GM19324 (cell line): Measurements from ENCODE around the gene C19orf53.
A peak's percentile ranks its signal among the peaks of the same experiment; 100 is the strongest.

ENCODE experiments used
- ATAC-seq: cut with Tn5 transposase; IDR thresholded peaks from one replicate; pipeline ENCODE4 v1.9.1; 2021; ENCODE audit warnings: mild to moderate bottlenecking, moderate library complexity; ENCODE audit not compliant: unreplicated experiment, low FRiP score

Gene C19orf53

DNA sequence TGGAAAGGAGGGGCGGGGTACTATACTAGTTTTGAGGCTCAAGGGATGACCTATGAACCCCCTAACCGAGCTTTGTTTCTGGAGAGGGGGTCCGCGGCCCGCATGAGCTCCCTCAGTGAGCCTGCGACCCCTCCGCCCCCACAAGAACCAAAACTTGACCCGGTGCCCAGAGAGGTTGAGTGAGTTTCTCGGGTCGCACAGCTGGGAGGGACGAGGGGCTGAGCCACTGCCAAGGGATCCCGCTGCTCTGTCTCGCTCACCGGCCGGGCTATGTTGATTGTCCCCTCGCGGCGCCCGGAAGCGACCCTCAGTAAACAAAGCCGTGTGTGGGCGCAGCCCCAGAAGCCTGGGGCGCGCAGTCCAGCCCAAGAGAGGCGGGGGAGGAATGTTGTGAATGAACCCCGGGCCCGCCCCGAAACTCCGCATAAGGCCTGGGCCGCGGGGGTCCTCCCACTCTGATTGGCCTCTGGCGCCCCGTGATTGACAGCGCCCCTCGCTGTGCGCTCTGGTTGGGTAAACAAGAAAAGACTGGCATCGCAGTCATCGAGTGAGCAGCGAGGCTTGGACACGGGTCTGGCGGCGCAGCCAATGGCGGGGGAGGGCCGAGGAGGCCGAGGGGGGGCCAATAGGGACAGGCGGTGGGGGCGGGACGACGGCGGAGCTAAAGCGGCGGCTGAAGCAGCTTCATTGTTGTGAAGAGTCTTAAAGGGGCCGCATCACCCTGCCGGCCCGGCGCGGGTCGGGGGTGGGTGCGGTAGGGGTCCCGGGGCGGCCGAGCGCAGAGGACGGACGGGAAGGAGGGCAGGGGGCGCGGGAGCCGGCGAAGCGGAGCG lies 20.7 kb downstream of the C19orf53 start, which contains the start of gene ZSWIM4:
Gene ZSWIM4 (plus strand): TSS at position 687 of the 833 bp plus-strand sequence. CDS start 206 bp downstream, outside the sequence.
- ATAC-seq = peak; percentile 97

DNA sequence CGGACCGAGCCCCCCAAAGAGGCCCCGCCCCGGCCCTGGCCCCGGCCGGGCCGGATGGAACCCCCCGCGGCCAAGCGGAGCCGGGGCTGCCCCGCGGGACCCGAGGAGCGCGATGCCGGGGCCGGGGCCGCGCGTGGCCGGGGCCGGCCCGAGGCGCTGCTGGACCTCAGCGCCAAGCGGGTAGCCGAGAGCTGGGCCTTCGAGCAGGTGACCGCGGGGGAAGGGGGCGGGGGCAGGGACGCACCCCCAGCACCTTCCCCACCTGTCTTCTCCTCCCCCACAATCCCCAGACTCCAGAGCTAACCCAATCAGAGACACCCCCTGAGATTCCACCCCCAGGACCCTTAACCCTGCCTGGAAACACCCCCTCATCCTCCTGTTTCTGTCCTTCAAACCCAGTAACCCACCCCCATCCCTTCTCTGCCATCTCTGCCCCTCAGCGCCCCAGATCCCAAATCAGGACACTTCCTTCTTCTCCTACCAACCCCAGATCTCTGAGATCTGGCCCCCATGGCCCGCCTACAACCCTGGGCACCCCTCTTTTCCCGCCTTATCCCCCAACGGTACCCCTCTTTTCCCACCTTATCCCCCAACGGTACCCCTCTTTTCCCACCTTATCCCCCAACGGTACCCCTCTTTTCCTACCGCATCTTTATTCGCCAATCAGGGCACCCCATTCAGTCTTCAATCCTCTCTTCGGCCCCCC lies 21.5 kb downstream of the C19orf53 start:
- no peak for ATAC-seq

DNA sequence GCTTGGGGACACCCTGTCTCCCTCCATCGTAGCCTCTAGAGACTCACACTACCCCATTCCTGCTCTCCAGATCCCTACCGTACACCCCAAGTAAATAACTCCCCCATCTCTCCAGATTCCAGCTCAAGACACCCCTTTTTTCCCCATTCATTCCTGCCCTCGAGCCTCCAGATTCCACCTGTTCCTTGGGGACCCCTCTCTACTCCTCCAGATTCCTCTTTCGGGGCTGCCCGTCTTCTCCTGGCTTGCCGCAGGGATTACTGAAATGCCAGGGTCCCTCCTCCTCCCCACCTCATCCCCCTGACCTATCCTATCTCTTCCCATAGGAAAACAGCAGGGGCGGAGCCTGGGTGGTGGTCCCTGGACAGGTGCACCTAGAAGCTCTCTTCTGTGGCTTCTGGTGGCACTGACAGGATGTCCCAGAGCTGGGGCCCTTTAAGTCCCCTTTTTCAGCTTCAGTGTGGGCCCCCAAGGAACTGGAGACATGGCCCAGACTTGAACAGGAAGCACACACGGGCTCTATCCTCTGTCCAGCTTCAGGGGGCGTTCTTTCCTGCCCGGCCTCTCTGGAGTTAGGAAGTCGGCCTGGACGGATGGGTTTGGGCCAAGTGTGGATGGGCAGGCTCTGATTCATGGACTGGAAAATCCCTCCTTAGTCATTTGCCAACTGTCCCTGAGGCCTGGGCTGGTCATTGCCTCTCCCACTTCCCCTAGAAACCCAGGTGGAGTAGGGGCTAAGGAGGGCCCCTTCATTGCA lies 22.2 kb downstream of the C19orf53 start:
- no peak for ATAC-seq

DNA sequence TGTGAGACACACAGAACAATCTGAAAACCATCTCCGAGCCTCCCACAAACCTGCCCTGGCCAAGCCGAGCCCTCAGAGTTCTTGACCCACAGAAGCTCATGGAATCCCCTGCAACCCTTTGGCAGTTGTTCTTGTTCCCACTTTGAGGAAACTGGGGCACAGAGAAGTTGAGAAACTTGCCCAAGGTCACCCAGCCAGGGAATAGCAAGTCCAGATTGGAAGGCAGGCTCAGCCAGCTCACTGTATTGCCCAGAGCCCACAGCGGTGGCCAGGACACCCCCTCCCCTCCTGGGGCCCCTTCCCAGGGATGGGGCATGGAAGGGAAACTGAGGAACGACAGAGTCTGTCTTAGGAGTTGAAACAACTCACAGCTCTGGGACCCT lies 22.8 kb downstream of the C19orf53 start:
- ATAC-seq = no peak

DNA sequence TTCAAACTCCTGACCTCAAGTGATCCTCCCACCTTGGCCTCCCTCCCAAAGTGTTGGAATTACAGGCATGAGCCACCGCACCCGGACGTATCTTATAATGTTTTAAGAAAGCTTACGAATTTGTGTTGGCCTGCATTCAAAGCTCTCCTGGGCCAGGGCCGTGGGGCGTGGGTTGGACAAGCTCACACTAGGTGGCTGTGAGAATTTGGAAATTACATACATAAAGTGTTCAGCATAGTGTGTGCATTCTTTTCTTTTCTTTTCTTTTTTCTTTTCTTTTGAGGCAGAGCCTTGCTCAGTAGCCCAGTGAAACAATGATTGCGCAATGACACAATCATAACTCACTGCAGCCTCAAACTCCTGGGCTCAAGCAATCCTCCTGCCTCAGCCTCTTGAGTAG lies 23.6 kb downstream of the C19orf53 start:
- no peak for ATAC-seq

DNA sequence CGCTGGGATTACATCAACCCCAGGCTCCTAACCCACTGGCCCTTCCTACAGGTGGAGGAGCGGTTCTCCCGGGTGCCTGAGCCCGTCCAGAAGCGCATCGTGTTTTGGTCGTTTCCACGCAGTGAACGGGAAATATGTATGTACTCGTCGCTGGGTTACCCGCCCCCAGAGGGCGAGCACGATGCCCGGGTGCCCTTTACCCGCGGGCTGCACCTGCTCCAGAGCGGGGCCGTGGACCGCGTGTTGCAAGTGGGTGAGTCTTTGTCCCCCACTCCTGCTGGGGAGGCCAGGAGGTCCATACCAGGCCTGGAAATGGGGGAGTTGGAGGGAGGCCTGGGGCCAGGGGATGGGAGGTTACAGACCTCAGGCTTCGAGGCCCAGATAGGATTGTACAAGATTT lies 25.4 kb downstream of the C19orf53 start:
- no peak for ATAC-seq

DNA sequence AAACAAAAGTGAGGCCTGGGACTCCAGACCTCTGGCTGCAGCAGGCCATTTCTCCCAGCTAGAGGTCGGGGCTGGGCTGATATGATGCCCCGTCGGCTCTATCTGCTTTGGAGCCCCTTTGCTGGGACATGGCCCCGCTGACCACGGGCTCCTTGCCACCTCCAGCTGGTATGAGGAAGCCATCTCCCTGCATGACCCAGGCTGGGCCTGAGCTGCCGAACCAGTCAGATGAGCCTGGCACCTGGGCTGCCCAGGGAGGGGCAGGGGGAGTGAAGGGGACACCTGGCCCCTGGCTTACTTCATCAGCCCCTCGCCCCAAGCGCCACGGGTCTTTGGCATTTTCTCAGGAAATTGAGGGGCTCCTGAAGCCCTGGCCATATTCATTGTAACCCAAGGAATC lies 28.8 kb downstream of the C19orf53 start:
- no peak for ATAC-seq

DNA sequence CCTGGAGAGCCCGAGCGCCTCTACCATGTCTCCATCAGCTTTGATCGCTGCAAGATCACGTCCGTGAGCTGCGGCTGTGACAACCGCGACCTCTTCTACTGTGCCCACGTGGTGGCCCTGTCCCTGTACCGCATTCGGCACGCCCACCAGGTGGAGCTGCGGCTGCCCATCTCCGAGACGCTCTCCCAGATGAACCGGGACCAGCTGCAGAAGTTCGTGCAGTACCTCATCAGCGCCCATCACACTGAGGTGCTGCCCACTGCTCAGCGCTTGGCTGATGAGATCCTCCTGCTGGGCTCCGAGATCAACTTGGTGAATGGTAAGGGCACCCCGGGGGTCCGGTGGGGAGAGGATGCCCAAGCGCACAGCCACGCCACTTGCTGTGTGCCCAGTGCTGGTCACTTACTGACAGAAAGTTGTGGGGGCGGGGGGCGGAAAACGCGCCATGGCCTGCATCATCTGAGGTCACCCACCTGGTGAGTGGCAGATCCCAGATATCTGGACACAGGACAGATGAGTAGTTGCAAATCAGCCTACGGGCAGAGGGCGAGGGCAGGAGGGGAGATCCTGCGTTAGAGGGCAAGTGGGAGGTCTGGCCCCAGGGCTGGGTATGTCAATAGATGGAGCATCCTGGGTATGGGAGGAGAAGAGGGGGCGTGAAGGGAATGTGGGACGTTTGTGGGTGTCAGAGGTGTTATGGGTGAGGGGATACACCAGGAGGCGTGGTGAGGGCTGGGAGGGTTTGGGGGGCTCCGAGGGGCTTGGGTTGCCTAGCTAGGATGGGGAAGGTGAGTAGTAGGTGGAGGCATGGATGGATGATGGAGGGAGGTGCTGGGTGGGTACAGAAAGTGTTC lies 30.8 kb downstream of the C19orf53 start:
- no peak for ATAC-seq

DNA sequence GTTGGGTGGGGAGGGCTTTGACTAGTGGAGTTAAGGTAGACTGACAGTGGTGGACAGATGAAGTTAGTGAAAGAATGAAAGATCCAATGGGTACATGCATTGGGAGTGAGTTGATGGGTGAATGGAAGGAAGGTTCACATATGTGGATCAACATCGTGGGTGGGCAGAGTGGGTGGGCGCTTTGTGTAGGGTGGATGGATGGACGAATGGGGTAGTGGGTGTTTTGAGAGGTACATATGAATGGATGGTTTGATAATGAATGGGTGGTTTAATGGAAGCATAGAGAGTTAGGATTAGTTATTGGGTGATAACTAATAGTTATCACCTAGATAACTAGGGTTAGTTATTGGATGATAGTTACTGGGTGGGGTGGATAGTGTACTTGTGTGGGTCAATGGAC lies 32.5 kb downstream of the C19orf53 start:
- ATAC-seq = no peak

DNA sequence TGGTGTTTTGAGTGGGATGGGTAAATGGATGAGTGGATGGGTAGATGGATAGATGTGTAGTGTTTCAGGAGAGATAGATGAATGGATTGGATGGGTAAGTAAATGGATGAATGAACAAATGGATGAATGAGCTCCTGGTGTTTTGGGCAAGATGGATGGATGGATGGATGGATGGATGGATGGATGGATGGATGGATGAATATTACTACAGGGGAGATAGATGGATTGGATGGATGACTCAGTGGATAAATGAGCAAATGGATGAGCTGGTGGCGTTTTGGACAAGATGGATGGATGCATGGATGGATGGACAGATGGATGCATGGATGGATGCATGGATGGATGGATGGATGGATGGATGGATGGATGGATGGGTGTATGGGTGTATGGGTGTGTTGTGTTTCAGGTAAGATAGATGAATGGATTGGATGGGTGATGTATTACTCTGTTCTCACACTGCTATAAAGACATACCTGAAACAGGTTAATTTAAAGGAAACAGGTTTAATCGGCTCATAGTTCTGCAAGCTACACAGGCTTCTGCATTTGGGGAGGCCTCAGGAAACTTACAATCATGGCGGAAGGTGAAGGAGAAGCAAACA lies 33.3 kb downstream of the C19orf53 start:
- no peak for ATAC-seq

DNA sequence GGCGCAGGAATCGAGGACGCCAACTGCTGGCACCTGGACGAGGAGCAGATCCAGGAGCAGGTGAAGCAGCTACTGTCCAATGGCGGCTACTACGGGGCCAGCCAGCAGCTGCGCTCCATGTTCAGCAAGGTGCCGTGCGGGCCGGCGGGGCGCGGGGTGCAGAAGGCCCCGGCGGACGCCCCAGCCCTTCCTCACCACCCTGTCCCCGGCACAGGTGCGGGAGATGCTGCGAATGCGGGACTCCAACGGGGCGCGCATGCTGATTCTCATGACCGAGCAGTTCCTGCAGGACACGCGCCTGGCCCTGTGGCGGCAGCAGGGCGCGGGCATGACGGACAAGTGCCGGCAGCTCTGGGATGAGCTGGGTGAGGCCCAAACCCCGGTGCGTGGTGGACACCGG lies 34.6 kb downstream of the C19orf53 start:
- ATAC-seq = no peak

DNA sequence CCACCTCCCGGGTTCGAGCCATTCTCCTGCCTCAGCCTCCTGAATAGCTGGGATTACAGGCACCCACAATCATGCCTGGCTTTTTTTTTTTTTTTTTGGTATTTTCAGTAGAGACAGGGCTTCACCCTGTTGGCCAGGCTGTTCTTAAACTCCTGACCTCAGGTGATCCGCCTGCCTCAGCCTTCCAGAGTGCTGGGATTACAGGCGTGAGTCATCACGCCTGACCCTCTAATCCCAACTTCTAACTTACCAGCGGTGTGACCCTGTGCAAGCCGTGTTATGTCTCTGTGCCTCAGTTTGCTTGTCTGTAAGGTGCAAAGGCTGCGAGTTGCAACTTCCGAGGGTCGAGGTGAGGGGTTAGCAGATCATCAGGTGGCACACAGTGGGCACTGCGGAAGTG lies 38.3 kb downstream of the C19orf53 start:
- no peak for ATAC-seq

DNA sequence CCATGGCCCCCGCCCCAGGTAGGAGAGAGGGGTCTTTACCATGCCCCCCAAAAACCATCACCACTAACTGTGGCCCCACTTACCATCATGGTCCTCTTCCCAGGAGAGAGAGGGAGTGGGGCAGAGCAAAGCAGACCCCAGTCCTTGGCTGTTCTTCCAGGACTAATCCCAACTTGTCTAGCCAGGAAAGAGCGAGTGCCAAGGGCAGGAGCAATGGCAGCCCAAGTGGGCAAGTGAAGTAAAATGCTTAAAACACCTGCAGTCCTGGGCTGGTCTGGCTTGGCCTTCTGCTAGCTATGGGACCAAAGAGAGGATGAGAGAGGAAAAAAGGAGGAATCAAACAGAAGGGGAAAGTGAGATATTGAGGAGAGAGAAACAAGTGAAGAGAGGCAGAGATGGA lies 38.9 kb downstream of the C19orf53 start:
- ATAC-seq = no peak

DNA sequence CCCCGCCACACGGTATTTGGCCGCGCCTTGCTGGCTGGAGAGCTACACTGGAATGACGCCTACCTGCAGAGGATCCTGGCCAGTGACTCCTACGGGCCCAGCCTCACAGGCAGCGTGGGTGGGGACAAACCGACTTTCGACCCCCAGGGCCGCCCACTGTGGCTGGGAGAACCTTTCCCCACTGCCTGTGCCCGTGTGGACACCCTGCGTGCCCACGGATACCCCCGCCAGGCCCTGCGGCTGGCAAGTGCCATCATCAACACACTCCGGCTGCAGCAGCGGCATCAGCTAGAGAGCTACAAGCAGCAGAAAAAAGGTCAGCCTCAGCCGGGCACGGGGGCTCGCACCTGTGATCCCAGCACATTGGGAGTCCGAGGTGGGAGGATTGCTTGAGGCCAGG lies 40.3 kb downstream of the C19orf53 start:
- no peak for ATAC-seq

DNA sequence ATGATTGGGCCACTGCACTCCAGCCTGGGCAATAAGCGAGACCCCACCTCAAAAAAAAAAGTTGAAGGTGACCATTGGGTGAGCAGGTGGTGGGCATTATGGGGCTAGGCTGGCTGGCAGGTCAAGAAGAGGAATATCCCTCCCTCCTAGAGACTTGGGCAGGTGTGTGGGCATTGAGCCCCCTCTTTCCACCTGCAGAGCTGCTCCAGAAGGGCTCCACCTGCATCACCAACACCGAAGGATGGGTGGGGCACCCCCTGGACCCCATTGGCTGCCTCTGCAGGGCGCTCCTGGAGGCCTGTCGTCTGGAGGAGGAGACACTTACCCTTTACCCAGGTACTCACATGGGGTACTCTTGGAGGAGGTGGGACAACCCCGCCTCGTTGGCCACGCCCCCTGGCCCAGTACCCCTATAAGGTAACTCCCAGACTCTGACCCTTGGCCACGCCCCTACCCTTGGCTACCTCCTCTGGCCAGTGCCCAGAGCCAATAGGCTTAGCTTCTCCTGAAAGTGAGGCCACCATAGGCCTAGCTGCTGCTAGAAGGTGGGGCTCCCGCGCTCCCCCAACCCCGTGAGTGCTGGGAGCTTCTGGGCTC lies 42.9 kb downstream of the C19orf53 start:
- no peak for ATAC-seq

DNA sequence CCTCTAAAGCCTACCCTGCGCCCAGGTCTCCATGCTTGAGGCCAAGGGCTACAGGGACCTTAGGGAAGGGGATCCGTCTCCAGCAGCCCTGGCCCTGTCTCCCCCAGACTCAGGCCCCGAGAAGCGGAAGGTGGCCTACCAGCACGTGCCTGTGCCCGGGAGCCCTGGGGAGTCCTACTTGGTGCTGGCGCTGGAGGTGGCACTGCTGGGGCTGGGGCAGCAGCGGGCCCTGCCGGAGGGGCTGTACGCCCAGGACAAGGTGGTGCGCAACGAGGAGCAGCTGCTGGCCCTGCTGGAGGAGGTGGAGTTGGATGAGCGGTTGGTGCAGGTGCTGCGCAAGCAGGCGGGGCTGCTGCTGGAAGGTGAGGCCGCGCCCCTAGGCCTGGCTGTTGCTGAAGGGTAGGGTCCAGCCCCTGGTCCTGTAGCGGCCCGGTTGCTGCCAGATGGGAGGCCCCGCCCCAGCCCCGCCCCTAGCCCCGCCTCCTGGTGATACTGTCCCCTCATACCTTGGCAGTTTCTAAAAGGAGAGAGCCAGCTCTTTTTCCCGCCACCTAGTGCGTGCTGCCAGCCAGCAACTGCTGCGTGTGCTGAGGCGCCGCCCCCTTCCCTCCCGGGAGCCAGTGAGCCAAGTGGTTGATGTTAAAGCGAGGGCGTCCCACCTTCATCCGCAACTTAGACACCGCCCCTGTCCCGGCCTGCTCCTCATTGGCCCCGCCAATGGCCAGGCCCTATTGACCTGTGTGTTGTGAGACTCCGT lies 43.5 kb downstream of the C19orf53 start:
- ATAC-seq = no peak

DNA sequence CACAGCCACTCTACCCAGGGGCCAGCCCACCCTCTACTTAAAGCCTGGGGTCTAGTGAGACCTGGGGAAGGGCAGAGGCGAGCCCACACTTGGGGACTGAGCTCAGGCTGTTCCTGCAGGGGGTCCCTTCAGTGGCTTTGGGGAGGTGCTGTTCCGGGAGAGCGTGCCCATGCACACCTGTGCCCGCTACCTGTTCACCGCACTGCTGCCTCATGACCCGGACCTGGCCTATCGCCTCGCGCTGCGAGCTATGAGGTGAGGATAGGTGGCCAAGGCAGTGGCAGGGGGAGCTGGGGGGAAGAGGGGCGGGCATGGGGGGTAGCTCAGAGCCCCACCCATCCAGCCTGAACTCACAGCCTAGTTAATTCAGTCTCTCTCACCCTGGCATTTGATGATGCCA lies 45.0 kb downstream of the C19orf53 start:
- ATAC-seq = no peak

DNA sequence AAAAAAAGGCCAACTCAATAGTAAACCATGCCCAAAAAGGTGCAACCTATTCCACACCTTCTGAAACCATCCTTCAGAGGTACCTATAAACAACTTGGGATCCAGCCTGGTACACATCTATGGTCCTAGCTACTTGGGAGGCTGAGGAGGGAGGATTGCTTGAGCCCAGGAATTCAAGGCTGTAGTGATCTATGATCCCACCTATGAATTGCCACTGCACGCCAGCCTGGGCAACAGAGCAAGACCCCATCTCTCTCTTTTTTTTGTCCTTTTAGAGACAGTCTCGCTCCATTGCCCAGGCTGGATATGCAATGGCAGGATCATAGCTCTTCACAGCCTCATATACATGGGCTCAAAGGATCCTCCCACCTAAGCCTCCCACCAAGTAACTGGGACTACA lies 47.0 kb downstream of the C19orf53 start:
- ATAC-seq = no peak

DNA sequence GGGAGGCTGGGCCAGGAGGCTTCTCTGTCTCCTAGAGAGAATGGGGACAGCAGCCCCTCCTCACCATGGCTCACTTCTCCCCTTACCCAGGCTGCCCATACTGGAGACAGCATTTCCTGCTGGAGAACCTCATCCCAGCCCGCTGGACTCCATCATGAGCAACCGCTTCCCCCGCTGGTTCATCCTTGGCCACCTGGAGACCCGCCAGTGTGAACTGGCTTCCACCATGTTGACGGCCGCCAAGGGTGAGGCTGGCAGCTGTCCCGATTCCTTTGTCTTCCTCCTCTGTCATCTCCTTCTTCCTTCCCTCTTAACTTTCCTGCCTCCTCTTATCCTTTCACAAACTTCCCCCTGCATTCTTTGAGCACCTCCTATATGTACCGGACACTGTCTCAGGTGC lies 49.0 kb downstream of the C19orf53 start:
- no peak for ATAC-seq
